Measurements from ENCODE around the gene SKI. TPM values are rescaled to one million over a fixed set of nuclear protein-coding genes. Genes with fewer than 3 reads are reported as not detected.

Gene SKI
- total and polyA plus RNA-seq, 7 experiments from 2014 or later = 0.61 to 278 (median 95.3) TPM

DNA sequence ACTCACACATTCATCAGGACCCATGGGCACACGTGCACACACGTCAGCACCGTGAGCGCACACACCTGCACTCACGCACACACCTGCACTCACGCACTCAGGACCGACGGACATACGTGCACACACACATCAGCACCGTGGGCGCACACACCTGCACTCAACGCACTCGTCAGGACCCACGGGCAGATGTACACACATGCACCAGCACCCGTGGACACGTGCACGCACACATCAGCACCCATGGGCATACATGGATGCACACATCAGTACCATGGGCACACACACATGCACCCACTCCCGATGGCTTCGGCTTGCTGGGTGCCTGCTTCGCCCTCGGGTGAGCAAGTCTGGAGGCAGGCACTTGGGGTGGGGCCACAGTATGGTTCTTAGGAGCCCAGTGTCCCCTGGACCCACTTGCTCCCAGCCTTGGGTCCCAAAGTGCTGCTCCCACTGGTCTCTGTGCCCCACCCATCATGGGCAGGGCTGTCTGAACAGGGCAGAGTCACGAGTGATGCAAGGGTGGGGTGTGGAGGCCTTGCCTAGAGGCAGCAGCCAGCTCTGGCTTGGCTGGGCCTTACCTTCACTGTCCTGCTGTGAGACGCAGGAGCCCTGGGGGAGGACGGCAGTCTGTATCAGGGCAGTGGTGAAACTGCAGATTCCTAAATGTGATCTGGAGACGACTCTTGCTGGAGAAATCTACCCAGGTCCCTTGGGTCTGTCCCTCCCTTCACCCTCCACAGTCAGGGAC lies 49.8 kb downstream of the SKI start:
- DNase-seq (no peak), ATAC-seq (no peak)
- H3K4me1 Mint-ChIP-seq = peaks cover 14 to 68% (median 36%) of the 10 kb centered on the region in 7 donors
- Histone ChIP-seq H3K9me3 (ENCODE audit: control insufficient read depth in 2 of 3, low read length in 3 of 3) (no peaks in the 10 kb centered on the region), H3K27ac (ENCODE audit: low read depth, low read length) (peak overlapping the region; percentile 44), H3K4me3 (ENCODE audit: low read length) (no peak overlapping the region), H3K36me3 (ENCODE audit: control insufficient read depth in 2 of 3, insufficient read depth in 3 of 3, low read length in 3 of 3) (peaks cover 0 to 18% (median 0%) of the 10 kb centered on the region in 3 experiments), H3K27me3 (ENCODE audit: control insufficient read depth in 2 of 2, insufficient read depth in 2 of 2, low read length in 2 of 2) (no peaks in the 10 kb centered on the region), H3K4me1 (ENCODE audit: control insufficient read depth in 2 of 2, insufficient read depth in 2 of 2, low read length in 2 of 2) (peaks cover 6 to 49% of the 10 kb centered on the region in 2 donors)
- peaks cover 0 to 9% (median 6%) of the 10 kb centered on the region in 5 donors for H3K36me3 Mint-ChIP-seq
- H3K9me3 Mint-ChIP-seq = no peaks in the 10 kb centered on the region
- intact Hi-C loops (cut with micrococcal nuclease) = no loop called here
- POLR2A ChIA-PET = no interaction called here
- H3K4me3 Mint-ChIP-seq = peak overlapping the region in 5 of 10 donors; percentile 14 to 69 (median 36)
- CTCF ChIA-PET = interaction anchor here (1.0 kb wide), 1 partner anchor 18 kb away, joined by 4 read pairs; no protein-coding TSS in a partner anchor
- no peaks in the 10 kb centered on the region for H3K27me3 Mint-ChIP-seq
- H3K27ac Mint-ChIP-seq = peak overlapping the region in 8 of 9 donors; percentile 34 to 89 (median 74)

GRCh38 chr1:2278591-2279209 lies 50.6 kb downstream of the SKI start:
- no peaks in the 10 kb centered on the region for H3K9me3 Mint-ChIP-seq
- H3K4me3 Mint-ChIP-seq = peak overlapping the region in 3 of 10 donors; percentile 31 to 59 (median 44)
- ChIA-PET POLR2A (interaction anchor here (0.8 kb wide), 1 partner anchor 345 kb away, joined by 3 read pairs; no protein-coding TSS in a partner anchor), CTCF (interaction anchor here (1.0 kb wide), 1 partner anchor 19 kb away, joined by 4 read pairs; no protein-coding TSS in a partner anchor)
- ATAC-seq (no peak), DNase-seq (no peak)
- intact Hi-C loops (cut with micrococcal nuclease) = no loop called here
- Histone ChIP-seq H3K27me3 (ENCODE audit: control insufficient read depth in 2 of 2, insufficient read depth in 2 of 2, low read length in 2 of 2) (no peaks in the 10 kb centered on the region), H3K4me1 (ENCODE audit: control insufficient read depth in 2 of 2, insufficient read depth in 2 of 2, low read length in 2 of 2) (peaks cover 6 to 48% of the 10 kb centered on the region in 2 donors), H3K9me3 (ENCODE audit: control insufficient read depth in 2 of 3, low read length in 3 of 3) (no peaks in the 10 kb centered on the region), H3K4me3 (ENCODE audit: low read length) (no peak overlapping the region), H3K36me3 (ENCODE audit: control insufficient read depth in 2 of 3, insufficient read depth in 3 of 3, low read length in 3 of 3) (peaks cover 0 to 19% (median 0%) of the 10 kb centered on the region in 3 experiments), H3K27ac (ENCODE audit: low read depth, low read length) (peak overlapping the region; percentile 44)
- H3K4me1 Mint-ChIP-seq = peaks cover 14 to 68% (median 29%) of the 10 kb centered on the region in 7 donors
- no peaks in the 10 kb centered on the region for H3K27me3 Mint-ChIP-seq
- H3K36me3 Mint-ChIP-seq = peaks cover 0 to 9% (median 6%) of the 10 kb centered on the region in 5 donors
- peak overlapping the region in 7 of 9 donors; percentile 15 to 86 (median 72) for H3K27ac Mint-ChIP-seq

- Histone ChIP-seq H3K36me3 (ENCODE audit: control insufficient read depth in 2 of 3, insufficient read depth in 3 of 3, low read length in 3 of 3) (peaks cover 0 to 19% (median 0%) of the 10 kb centered on the region in 3 experiments), H3K4me1 (ENCODE audit: control insufficient read depth in 2 of 2, insufficient read depth in 2 of 2, low read length in 2 of 2) (peaks cover 6 to 47% of the 10 kb centered on the region in 2 donors), H3K27ac (ENCODE audit: low read depth, low read length) (peak overlapping the region; percentile 16), H3K4me3 (ENCODE audit: low read length) (no peak overlapping the region), H3K27me3 (ENCODE audit: control insufficient read depth in 2 of 2, insufficient read depth in 2 of 2, low read length in 2 of 2) (no peaks in the 10 kb centered on the region), H3K9me3 (ENCODE audit: control insufficient read depth in 2 of 3, low read length in 3 of 3) (no peaks in the 10 kb centered on the region)
- H3K27ac Mint-ChIP-seq = peak overlapping the region in 8 of 9 donors; percentile 15 to 86 (median 75)
- ChIA-PET CTCF (no interaction called here), POLR2A (interaction anchor here (0.8 kb wide), 1 partner anchor 345 kb away, joined by 3 read pairs; no protein-coding TSS in a partner anchor)
- ATAC-seq = no peak
- H3K4me1 Mint-ChIP-seq = peaks cover 14 to 65% (median 28%) of the 10 kb centered on the region in 7 donors
- DNase-seq = no peak
- no peaks in the 10 kb centered on the region for H3K27me3 Mint-ChIP-seq
- peak overlapping the region in 3 of 10 donors; percentile 31 to 59 (median 44) for H3K4me3 Mint-ChIP-seq
- intact Hi-C loops (cut with micrococcal nuclease) = no loop called here
- no peaks in the 10 kb centered on the region for H3K9me3 Mint-ChIP-seq
- H3K36me3 Mint-ChIP-seq = peaks cover 0 to 9% (median 6%) of the 10 kb centered on the region in 5 donors
Observed at GRCh38 chr1:2279210-2279639, 51.1 kb downstream of the SKI start.

GRCh38 chr1:2279817-2280216 lies 51.7 kb downstream of the SKI start:
- POLR2A ChIA-PET = no interaction called here
- Mint-ChIP-seq H3K27me3 (no peaks in the 10 kb centered on the region), H3K4me1 (peaks cover 14 to 64% (median 29%) of the 10 kb centered on the region in 7 donors), H3K36me3 (peaks cover 0 to 9% (median 6%) of the 10 kb centered on the region in 5 donors), H3K9me3 (no peaks in the 10 kb centered on the region), H3K27ac (peak overlapping the region in 7 of 9 donors; percentile 15 to 86 (median 44)), H3K4me3 (peak overlapping the region in 2 of 10 donors; percentile 44 to 59)
- H3K4me1 ChIP-seq (ENCODE audit: control insufficient read depth in 2 of 2, insufficient read depth in 2 of 2, low read length in 2 of 2) = peaks cover 6 to 41% of the 10 kb centered on the region in 2 donors
- H3K9me3 ChIP-seq (ENCODE audit: control insufficient read depth in 2 of 3, low read length in 3 of 3) = no peaks in the 10 kb centered on the region
- intact Hi-C loops (cut with micrococcal nuclease) = no loop called here
- H3K36me3 ChIP-seq (ENCODE audit: control insufficient read depth in 2 of 3, insufficient read depth in 3 of 3, low read length in 3 of 3) = peaks cover 0 to 19% (median 0%) of the 10 kb centered on the region in 3 experiments
- H3K27me3 ChIP-seq (ENCODE audit: control insufficient read depth in 2 of 2, insufficient read depth in 2 of 2, low read length in 2 of 2) = no peaks in the 10 kb centered on the region
- peak overlapping the region; percentile 16 for H3K27ac ChIP-seq (ENCODE audit: low read depth, low read length)
- H3K4me3 ChIP-seq (ENCODE audit: low read length) = no peak overlapping the region
- DNase-seq = no peak
- ATAC-seq = no peak
- CTCF ChIA-PET = no interaction called here

DNA sequence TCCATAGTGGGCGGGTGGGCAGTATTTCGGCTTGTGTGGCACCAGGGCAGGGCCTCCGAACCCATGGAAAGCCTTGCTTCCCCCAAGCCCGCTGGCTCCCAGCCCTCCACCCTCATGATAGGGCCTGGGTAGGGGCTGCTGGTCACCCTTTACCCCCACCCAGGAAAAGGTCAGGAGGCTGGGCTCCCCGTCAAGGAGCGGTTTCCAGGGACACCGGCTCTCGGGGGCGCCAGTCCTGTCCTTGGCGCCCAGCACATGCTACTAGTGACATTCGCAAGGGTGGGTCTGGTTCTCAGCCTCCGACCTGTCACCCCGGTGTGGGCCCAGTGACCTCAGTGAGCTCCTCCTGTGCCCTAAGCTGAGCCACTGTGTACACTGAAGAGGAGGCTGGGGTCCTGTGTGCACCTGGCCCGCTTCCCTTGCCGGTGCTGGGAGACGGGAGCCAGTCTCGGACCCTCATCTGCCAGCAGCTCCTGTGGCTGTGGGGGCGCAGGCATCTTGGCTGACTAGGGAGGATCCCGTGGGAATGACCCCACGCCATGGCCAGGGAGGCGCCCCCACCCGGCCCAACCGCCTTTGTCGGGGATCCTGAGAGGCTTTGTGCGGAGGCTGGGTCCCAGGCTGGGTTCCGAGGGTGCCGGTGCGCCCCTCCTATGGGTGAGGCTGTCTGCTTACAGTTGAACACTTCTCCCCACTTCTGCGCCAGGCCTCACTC lies 54.6 kb downstream of the SKI start:
- no peak overlapping the region for H3K4me3 ChIP-seq (ENCODE audit: low read length)
- ChIA-PET CTCF (no interaction called here), POLR2A (interaction anchor here (1.5 kb wide), 1 partner anchor 15 kb away, joined by 4 read pairs; no protein-coding TSS in a partner anchor)
- peaks cover 0 to 13% (median 0%) of the 10 kb centered on the region in 3 experiments for H3K36me3 ChIP-seq (ENCODE audit: control insufficient read depth in 2 of 3, insufficient read depth in 3 of 3, low read length in 3 of 3)
- DNase-seq (no peak), ATAC-seq (no peak)
- H3K9me3 Mint-ChIP-seq = no peaks in the 10 kb centered on the region
- H3K9me3 ChIP-seq (ENCODE audit: control insufficient read depth in 2 of 3, low read length in 3 of 3) = no peaks in the 10 kb centered on the region
- peaks cover 0 to 4% (median 4%) of the 10 kb centered on the region in 5 donors for H3K36me3 Mint-ChIP-seq
- H3K27ac ChIP-seq (ENCODE audit: low read depth, low read length) = no peak overlapping the region
- H3K4me1 ChIP-seq (ENCODE audit: control insufficient read depth in 2 of 2, insufficient read depth in 2 of 2, low read length in 2 of 2) = peaks cover 0 to 32% of the 10 kb centered on the region in 2 donors
- H3K27me3 ChIP-seq (ENCODE audit: control insufficient read depth in 2 of 2, insufficient read depth in 2 of 2, low read length in 2 of 2) = no peaks in the 10 kb centered on the region
- no peak overlapping the region for H3K4me3 Mint-ChIP-seq
- H3K27me3 Mint-ChIP-seq = no peaks in the 10 kb centered on the region
- intact Hi-C loops (cut with micrococcal nuclease) = no loop called here
- H3K27ac Mint-ChIP-seq = peak overlapping the region in 2 of 9 donors; percentile 25 to 32
- peaks cover 7 to 56% (median 18%) of the 10 kb centered on the region in 7 donors for H3K4me1 Mint-ChIP-seq

DNA sequence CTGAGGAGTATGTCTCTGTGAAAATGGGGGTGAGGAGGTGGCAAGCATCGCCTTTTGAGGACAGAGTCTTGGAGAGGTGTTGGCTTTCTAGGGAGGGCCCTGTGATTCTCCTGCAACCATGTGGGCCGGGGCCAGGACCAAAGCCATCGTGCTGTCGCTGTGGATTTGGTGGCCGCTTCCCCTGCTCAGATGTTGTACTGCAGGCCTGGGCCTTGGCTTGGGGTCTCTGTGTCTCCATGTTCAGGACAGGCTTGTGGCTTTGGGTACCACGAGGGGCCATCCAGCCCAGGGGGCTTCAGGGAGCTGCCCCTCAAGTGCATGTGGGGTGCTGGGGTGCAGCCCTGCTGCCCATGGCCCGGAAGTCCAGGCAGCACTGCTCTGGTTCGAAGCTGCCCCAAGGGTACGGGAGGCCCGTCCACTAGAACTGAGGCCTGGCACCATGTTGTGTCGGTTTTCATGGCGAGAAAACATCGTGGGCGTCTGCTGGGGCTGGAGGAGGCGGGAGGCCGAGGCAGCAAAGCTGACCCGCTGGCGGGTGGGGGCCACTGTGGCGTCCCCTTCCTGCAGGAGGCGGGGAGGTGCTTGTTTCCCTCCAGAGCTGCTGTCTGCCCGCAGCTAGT lies 55.4 kb downstream of the SKI start:
- ChIA-PET CTCF (no interaction called here), POLR2A (interaction anchor here (1.5 kb wide), 1 partner anchor 16 kb away, joined by 4 read pairs; no protein-coding TSS in a partner anchor)
- peaks cover 8 to 56% (median 25%) of the 10 kb centered on the region in 7 donors for H3K4me1 Mint-ChIP-seq
- intact Hi-C loops (cut with micrococcal nuclease) = no loop called here
- Histone ChIP-seq H3K9me3 (ENCODE audit: control insufficient read depth in 2 of 3, low read length in 3 of 3) (no peaks in the 10 kb centered on the region), H3K36me3 (ENCODE audit: control insufficient read depth in 2 of 3, insufficient read depth in 3 of 3, low read length in 3 of 3) (peaks cover 0 to 7% (median 0%) of the 10 kb centered on the region in 3 experiments), H3K4me3 (ENCODE audit: low read length) (no peak overlapping the region), H3K27ac (ENCODE audit: low read depth, low read length) (no peak overlapping the region), H3K4me1 (ENCODE audit: control insufficient read depth in 2 of 2, insufficient read depth in 2 of 2, low read length in 2 of 2) (peaks cover 7 to 32% of the 10 kb centered on the region in 2 donors), H3K27me3 (ENCODE audit: control insufficient read depth in 2 of 2, insufficient read depth in 2 of 2, low read length in 2 of 2) (no peaks in the 10 kb centered on the region)
- peak overlapping the region in 3 of 9 donors; percentile 25 to 58 (median 43) for H3K27ac Mint-ChIP-seq
- no peak for DNase-seq
- no peaks in the 10 kb centered on the region for H3K9me3 Mint-ChIP-seq
- H3K27me3 Mint-ChIP-seq = no peaks in the 10 kb centered on the region
- H3K36me3 Mint-ChIP-seq = peaks cover 0 to 5% (median 4%) of the 10 kb centered on the region in 5 donors
- no peak for ATAC-seq
- H3K4me3 Mint-ChIP-seq = peak overlapping the region in 1 of 10 donors; percentile 16
